Pulmonary artery endothelial cell (primary cell): Measurements from ENCODE around the gene CSPG4. TPM values are rescaled to one million over a fixed set of nuclear protein-coding genes. Genes with fewer than 3 reads are reported as not detected.
"Not testable (repeated sequence)": the region's sequence is repeated elsewhere in the genome, so short reads cannot be mapped to it uniquely, and the experiment has no call there.

ENCODE experiments used
- DNase-seq: peaks from one replicate; pipeline ENCODE4 v3.0.0-alpha.2; 2011; ENCODE audit warnings: low read depth, low spot score
- total RNA-seq: library from RNA; depleted of rRNA; stranded (reverse); fragments of >200 nt; gene quantifications from 2 replicates; pipeline ENCODE4 v1.2.3, GENCODE V29; 2014

CSPG4 gene
- total RNA-seq, 1 donor from 2014 or later, result under 0.01 TPM

DNA sequence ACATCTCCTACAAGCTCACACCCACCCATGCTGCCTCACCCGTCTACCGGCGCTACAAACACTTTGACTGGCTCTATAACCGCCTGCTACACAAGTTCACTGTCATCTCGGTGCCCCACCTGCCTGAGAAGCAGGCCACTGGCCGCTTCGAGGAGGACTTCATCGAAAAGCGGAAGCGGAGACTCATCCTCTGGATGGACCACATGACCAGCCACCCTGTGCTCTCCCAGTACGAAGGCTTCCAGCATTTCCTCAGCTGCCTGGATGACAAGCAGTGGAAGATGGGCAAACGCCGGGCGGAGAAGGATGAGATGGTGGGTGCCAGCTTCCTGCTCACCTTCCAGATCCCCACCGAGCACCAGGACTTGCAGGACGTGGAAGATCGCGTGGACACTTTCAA, 62.8 kb downstream of the CSPG4 start:
- no peak for DNase-seq

DNA sequence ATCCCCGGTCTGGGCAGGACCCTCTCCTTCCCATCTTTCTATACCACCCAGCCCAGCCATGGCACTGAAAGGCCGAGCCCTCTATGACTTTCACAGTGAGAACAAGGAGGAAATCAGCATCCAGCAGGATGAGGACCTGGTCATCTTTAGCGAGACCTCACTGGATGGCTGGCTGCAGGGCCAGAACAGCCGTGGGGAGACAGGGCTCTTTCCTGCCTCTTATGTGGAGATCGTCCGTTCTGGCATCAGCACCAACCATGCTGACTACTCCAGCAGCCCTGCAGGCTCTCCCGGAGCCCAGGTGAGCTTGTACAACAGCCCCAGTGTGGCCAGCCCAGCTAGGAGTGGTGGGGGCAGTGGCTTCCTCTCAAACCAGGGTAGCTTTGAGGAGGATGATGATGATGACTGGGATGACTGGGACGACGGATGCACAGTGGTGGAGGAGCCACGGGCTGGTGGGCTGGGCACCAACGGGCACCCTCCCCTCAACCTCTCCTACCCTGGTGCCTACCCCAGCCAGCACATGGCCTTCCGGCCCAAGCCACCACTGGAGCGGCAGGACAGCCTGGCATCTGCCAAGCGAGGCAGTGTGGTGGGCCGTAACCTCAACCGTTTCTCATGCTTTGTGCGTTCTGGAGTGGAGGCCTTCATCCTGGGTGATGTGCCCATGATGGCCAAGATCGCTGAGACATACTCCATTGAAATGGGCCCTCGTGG, 63.4 kb downstream of the CSPG4 start:
- DNase-seq, result no peak

DNA sequence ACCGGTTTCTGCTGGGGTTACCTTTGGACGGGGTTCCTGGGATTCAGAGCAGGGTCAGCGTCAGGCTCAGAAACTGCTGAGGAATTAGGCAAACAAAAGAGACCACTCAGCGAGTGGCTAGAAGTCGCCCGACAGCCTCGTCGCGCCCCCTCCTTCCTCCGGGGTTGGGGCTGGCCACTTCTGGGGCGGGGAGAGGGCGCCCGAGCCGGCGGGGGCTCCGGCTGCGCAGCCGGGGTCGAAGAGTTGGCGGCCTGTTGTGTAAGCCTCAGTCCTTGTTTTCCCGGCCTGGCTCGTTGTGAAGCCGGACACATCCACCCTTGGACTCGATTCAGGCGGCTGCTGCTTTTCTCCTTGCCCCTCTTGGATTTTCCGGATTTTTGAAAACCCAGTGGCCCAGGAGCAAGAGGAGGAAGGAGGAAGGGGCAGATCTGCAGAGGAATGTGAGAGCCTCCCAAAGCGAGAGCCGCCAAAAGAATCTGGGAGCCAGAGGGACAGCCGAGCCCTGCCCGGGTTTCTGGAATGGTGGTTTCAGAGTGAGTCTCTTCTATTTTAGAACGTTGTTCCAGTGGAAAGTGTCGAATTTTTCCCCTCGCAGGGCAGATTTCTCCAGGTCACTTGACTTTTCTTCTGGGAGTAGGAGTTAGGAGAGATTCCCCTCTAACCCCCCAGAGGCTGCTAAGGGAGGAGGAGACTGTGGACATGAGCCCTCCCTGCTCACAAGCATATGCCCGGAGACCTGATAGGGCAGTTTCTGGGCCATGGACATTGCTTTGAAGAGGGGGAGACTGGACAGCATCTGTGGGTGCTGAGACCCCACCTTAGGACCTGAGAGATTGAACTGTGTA, 64.3 kb downstream of the CSPG4 start:
- DNase-seq, result no peak

- no peak for DNase-seq
Measured at GRCh38 chr15:75647370-75648155, 65.1 kb downstream of the CSPG4 start, which contains the start of gene SNX33. Gene SNX33, plus strand, starts transcription at chr15:75647912. Its CDS starts 1,191 bp downstream, at chr15:75649103.

GRCh38 chr15:75646944-75647364, 65.7 kb downstream of the CSPG4 start:
- no peak for DNase-seq

- DNase-seq, result no peak
Measured at GRCh38 chr15:75646112-75646943, 66.3 kb downstream of the CSPG4 start.

GRCh38 chr15:75644376-75644775, 68.3 kb downstream of the CSPG4 start:
- no peak for DNase-seq

GRCh38 chr15:75641603-75642002, 71.0 kb downstream of the CSPG4 start:
- no peak for DNase-seq

- DNase-seq, result no peak
Measured at GRCh38 chr15:75641179-75641503, 71.5 kb downstream of the CSPG4 start.

DNA sequence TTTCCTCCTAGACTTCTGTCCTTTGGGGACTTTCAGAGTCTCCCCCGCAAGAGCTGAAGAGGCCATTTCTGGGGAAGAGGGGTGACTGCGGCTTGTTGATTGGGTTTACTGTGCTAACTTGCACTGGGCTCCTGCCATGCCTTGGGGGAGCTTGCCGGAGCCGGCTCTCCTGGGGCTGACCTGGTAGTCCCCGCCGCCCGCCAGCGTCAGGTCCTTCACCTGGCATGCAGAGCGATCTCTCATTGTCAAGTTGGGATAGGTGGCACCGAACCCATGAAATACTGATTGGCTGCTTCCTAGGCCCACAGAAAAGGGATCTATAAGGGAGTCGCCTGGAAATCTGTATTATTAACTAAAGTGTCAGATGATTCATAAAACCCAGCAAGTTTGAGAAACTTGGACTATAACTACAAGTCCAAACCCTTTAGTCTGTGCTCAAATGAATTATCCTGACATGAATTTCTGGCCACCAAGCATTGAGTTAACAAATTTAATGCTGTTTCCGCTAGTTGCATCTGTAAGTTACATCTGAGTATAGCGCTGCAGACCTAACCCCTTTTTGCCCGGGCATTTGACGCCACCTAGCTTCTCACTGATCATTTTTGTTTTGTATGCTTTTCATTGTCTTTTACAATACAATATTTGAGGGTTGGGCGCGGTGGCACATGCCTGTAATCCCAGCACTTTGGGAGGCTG, 72.0 kb downstream of the CSPG4 start:
- no peak for DNase-seq

GRCh38 chr15:75639709-75640482, 72.8 kb downstream of the CSPG4 start, which contains the start of gene IMP3:
Gene IMP3, minus strand, starts transcription at chr15:75640224. Its CDS starts 56 bp downstream, at chr15:75640168.
- peak; percentile 89 for DNase-seq

DNA sequence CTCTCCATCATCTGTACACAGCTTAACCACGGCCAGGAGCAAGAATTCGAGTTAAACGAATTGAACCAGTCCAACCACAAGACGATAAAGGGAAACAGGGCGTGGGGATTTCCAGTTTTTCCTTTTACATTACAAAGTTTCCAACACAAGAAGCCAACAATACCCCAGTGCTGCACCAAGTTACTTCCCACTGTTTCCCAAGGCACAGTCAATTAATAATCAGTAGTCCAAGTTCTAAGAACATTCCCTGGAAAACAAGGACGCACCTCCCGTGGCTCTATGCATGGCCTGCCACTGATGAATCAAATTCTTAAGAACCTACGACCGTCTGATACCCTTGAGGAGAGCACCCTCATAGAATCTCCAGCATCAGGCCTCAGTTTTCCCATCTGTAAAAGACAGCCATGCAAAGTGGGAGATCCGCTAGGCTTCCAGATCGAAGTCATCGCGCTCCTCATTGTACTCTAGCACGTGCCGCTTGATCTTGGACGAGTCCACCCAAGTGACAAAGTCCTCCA, 73.4 kb downstream of the CSPG4 start:
- no peak for DNase-seq

- DNase-seq, result no peak
Measured at GRCh38 chr15:75637245-75638009, 75.2 kb downstream of the CSPG4 start.

DNA sequence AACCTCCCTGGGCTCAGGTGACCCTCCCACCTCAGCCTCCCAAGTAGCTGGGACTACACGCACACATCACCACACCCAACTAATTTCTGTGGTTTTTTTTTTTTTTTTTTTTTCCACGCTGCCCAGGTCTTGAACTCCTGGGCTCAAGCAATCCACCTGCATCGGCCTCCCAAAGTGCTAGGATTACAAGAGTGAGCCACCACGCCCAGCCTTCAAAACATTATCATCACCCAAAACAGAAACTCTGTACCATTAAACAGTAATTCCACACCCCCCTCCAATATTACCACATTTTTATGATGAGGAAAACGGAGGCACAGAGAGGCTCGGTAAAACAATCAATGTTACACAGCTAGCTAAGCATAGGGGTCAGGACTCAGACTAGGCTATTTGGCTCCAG, 76.6 kb downstream of the CSPG4 start:
- DNase-seq, result no peak

DNA sequence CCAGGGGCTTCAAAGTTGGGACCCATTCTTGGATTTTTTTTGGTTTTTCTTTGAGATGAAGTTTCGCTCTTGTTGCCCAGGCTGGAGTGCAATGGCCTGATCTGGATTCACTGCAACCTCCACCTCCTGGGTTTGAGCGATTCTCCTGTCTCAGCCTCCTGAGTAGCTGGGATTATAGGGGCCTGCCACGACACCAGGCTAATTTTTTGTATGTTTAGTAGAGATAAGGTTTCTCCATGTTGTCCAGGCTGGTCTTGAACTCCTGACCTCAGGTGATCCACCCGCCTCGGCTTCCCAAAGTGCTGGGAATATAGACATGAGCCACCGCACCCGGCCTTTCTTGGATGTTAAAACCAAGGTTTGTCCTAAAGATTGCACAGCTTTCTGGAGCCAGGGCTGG, 78.7 kb downstream of the CSPG4 start:
- DNase-seq, result not testable (repeated sequence)

- no peak for DNase-seq
Measured at GRCh38 chr15:75631935-75632334, 80.7 kb downstream of the CSPG4 start.

GRCh38 chr15:75625542-75626347, 86.9 kb downstream of the CSPG4 start, which contains the start of gene SNUPN:
Gene SNUPN, minus strand, starts transcription at chr15:75625725. Its CDS starts 4,674 bp downstream, at chr15:75621051.
- DNase-seq, result peak; percentile 79
